Measurements from ENCODE around the gene TUBA4B. TPM values are rescaled to one million over a fixed set of nuclear protein-coding genes. Genes with fewer than 3 reads are reported as not detected.
A peak's percentile ranks its signal among the peaks of the same experiment; 100 is the strongest.

The TUBA4B gene
- polyA plus RNA-seq, 2 donors = 0.02 TPM; not detected in 1

DNA sequence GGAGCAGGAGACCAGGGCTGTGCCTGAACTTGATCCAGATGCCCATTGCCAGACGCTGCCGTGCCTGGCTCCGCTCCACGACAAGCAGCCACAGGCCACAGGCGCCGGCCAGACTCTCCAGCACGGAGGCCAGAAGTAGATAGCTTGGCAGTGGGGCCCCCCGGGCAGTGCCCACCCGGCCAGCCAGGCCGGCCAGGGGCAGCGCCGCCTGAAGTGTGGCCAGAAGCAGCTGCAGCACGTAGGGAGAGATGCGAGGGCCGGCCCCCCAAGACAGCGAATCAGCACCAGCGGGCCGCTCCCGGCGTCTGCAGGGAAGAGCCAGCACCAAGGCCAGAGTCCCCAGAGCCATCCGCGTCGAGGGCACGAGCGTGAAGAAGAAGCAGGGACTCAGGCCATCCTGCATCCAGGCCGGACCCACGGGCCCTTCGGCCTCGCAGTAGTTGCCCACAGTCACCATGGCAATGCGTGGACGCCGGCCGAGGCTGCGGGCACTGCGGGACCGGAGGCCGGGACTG is 34.8 kb upstream of the TUBA4B start:
- WGBS, 2 donors = 0 to 1% methylated on average over 36 to 37 of the region's 37 CpGs
- H3K4me1 ChIP-seq (ENCODE audit: control insufficient read depth in 2 of 2, insufficient read depth in 2 of 2, low read length in 1 of 2) = peaks cover 0 to 11% of the 10 kb centered on the region in 2 donors
- H3K27me3 ChIP-seq (ENCODE audit: control insufficient read depth in 1 of 2, insufficient read depth in 2 of 2, low read length in 2 of 2) = no peaks in the 10 kb centered on the region
- no peaks in the 10 kb centered on the region for H3K9me3 ChIP-seq (ENCODE audit: control insufficient read depth in 2 of 2, insufficient read depth in 1 of 2, low read depth in 1 of 2, low read length in 1 of 2)
- peak overlapping the region; percentile 96 to 97 for H3K27ac ChIP-seq (ENCODE audit: low read depth in 2 of 2, low read length in 1 of 2)
- peak overlapping the region; percentile 43 to 47 for H3K4me3 ChIP-seq (ENCODE audit: low read depth in 1 of 2, low read length in 2 of 2)
- peaks cover 14 to 51% of the 10 kb centered on the region in 2 donors for H3K36me3 ChIP-seq (ENCODE audit: control insufficient read depth in 2 of 2, insufficient read depth in 2 of 2, low read length in 1 of 2)

DNA sequence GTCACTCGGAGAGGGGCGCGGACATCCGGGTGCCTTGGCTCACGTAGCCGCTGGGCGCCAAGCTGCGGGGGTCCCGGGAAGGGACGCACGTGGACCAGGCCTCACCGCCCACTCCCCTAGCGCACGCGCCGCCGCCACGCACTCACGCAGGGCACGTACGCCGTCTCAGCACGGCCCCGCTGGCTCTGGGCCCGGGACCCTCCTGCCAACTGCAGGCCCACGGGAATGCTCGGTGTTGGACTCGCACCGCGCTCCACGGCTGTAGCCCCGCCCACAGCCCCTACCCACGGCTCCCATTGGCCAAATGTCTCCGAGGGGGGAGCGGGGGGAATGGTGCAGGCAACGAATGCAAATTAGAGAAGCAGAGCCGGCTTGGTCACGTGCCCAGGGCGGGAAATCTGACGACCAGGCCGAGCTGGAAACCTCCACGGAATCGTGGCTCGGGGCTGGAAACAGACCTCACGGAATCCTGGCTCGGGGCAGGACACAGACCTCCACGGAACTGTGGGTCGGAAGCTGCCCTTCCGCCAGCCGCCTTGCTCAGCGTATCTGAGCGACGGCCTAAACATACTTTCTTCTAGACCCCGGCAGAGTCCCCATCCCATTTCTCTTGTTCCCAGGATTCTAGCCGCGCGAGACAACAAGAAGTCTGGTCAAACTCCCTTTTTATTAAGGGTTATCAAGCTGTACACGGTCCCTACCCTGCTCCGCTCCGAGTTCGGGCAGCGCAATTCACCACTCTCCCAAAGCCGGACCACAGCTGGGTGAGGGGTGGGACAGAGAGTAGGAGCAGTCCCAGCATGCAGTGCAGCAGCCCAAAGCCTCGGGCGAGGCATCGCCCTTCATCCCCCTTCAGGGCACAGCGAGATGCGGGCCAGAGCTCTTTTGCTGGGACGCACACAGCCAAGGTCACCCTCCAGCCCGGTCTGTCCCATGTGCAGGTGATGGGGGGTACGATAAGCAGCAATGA is 34.0 kb upstream of the TUBA4B start, which contains the start of gene ABCB6:
Gene ABCB6 (minus strand): TSS at position 227 of the 970 bp plus-strand sequence. CDS start 285 bp downstream, outside the sequence.
- no peaks in the 10 kb centered on the region for H3K9me3 ChIP-seq (ENCODE audit: control insufficient read depth in 2 of 2, insufficient read depth in 1 of 2, low read depth in 1 of 2, low read length in 1 of 2)
- peak within 1 kb of the TSS; percentile 43 to 47 for H3K4me3 ChIP-seq (ENCODE audit: low read depth in 1 of 2, low read length in 2 of 2)
- peak within 1 kb of the TSS; percentile 96 to 97 for H3K27ac ChIP-seq (ENCODE audit: low read depth in 2 of 2, low read length in 1 of 2)
- peaks cover 0 to 11% of the 10 kb centered on the region in 2 donors for H3K4me1 ChIP-seq (ENCODE audit: control insufficient read depth in 2 of 2, insufficient read depth in 2 of 2, low read length in 1 of 2)
- 10 to 12% methylated on average over 61 to 71 of the region's 71 CpGs for WGBS, 2 donors
- peaks cover 18 to 53% of the 10 kb centered on the region in 2 donors for H3K36me3 ChIP-seq (ENCODE audit: control insufficient read depth in 2 of 2, insufficient read depth in 2 of 2, low read length in 1 of 2)
- no peaks in the 10 kb centered on the region for H3K27me3 ChIP-seq (ENCODE audit: control insufficient read depth in 1 of 2, insufficient read depth in 2 of 2, low read length in 2 of 2)

DNA sequence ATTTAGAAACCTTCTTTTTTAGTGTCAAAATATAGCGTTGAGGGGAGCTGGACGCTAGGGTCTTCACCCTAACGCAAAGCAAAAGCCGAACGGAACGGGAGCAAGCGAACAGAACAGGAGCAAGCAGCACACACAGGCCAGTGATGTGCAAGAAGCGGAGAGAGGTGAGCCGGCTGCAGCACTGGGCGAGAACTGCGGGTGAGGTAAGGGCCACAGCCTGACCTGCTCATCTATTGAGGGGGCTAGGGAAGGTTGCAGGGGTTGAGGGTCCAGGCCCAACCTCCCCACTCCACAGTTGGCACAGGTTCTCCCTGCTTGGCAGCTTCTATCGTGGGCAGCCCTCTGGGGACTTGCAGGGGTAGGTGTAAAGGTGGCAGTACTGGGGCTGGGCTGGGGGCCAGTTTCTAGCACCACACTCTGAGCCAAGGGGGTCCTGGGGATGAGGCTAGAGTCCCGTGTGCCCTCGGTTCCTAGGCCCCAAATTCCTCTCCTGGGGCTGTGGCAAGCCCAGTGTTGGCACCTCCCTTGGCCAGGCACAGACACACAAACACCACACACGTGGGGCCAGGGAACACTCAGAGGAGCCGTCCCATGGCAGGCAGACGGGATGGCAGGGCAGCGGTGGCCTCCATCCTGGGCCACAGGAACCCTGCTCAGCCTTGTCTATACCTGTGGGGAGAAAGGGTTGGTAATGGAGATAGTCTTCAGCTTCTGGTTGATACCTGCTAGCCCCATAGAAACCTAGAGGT is 33.1 kb upstream of the TUBA4B start:
- Histone ChIP-seq H3K27ac (ENCODE audit: low read depth in 2 of 2, low read length in 1 of 2) (peak overlapping the region; percentile 80 to 81), H3K9me3 (ENCODE audit: control insufficient read depth in 2 of 2, insufficient read depth in 1 of 2, low read depth in 1 of 2, low read length in 1 of 2) (no peaks in the 10 kb centered on the region), H3K4me3 (ENCODE audit: low read depth in 1 of 2, low read length in 2 of 2) (no peak overlapping the region), H3K4me1 (ENCODE audit: control insufficient read depth in 2 of 2, insufficient read depth in 2 of 2, low read length in 1 of 2) (peaks cover 0 to 11% of the 10 kb centered on the region in 2 donors), H3K27me3 (ENCODE audit: control insufficient read depth in 1 of 2, insufficient read depth in 2 of 2, low read length in 2 of 2) (no peaks in the 10 kb centered on the region), H3K36me3 (ENCODE audit: control insufficient read depth in 2 of 2, insufficient read depth in 2 of 2, low read length in 1 of 2) (peaks cover 26 to 59% of the 10 kb centered on the region in 2 donors)
- 89 to 90% methylated on average over 18 of the region's 18 CpGs for WGBS, 2 donors

DNA sequence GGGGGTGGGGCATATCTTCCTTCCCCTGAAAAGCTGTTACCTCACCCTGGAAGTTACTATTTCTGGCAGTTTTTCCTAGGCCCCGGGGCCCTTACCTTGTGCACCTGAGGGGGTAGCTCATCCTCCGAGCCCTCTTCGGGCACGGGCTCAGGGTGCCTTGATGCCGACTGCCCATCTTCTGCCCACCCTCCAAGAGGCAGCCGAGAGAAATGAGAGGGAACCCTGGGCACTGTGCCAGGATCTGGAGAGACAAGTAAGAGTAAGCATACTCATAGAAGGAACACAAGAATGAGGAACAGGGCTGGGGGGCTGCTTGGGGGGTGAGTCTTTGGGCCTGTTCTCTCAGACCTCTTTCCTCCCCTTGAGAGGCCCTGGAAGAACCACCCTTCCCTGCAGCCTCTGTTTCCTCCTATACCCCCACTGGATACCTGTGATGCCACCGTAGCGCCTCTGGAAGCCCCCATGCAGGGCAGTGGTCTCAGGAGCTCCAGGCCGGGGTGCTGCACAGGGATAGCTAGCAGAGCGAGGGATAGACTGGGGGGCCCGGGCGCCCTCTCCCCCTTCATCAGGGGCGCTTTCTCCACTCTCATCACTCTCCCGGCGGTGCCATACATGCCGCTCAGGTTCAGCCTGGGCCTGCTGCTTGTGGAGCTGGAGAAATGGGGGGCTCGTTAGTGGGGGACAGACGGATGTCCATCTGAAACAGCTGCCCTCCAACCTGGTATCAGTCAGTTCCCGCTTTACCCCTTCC is 32.2 kb upstream of the TUBA4B start:
- Histone ChIP-seq H3K4me1 (ENCODE audit: control insufficient read depth in 2 of 2, insufficient read depth in 2 of 2, low read length in 1 of 2) (peaks cover 0 to 11% of the 10 kb centered on the region in 2 donors), H3K36me3 (ENCODE audit: control insufficient read depth in 2 of 2, insufficient read depth in 2 of 2, low read length in 1 of 2) (peaks cover 27 to 66% of the 10 kb centered on the region in 2 donors), H3K27ac (ENCODE audit: low read depth in 2 of 2, low read length in 1 of 2) (no peak overlapping the region), H3K27me3 (ENCODE audit: control insufficient read depth in 1 of 2, insufficient read depth in 2 of 2, low read length in 2 of 2) (no peaks in the 10 kb centered on the region), H3K9me3 (ENCODE audit: control insufficient read depth in 2 of 2, insufficient read depth in 1 of 2, low read depth in 1 of 2, low read length in 1 of 2) (no peaks in the 10 kb centered on the region), H3K4me3 (ENCODE audit: low read depth in 1 of 2, low read length in 2 of 2) (no peak overlapping the region)
- 90 to 92% methylated on average over 18 to 19 of the region's 19 CpGs for WGBS, 2 donors

DNA sequence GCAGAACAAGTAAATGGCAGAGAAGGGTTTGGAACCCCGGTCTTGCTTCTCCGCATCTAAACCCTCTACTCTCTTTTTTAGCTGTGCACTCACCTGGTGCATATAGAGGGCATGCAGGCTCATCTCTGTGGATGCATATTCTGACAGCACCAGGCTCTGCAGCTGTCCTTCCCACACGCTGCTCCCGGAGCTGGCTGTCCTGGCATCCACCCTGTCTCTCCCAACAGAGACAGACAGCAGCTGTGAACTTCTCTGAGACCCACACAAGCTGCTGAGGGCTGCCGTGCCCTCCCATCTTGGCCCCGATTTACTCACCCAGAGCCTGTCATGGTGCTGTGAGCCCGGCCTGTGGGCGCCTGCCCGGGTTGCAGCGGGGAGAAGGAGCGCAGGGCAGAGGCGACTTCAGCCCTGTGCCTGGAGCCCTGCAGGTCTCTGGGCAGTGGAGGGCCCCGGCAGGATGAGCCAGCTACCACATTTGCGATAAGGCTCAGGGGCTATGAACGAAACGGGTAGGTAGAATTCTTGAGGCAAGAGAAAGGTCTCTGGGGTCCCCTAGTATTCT is 31.0 kb upstream of the TUBA4B start:
- no peaks in the 10 kb centered on the region for H3K27me3 ChIP-seq (ENCODE audit: control insufficient read depth in 1 of 2, insufficient read depth in 2 of 2, low read length in 2 of 2)
- no peaks in the 10 kb centered on the region for H3K9me3 ChIP-seq (ENCODE audit: control insufficient read depth in 2 of 2, insufficient read depth in 1 of 2, low read depth in 1 of 2, low read length in 1 of 2)
- no peak overlapping the region for H3K4me3 ChIP-seq (ENCODE audit: low read depth in 1 of 2, low read length in 2 of 2)
- peaks cover 30 to 61% of the 10 kb centered on the region in 2 donors for H3K36me3 ChIP-seq (ENCODE audit: control insufficient read depth in 2 of 2, insufficient read depth in 2 of 2, low read length in 1 of 2)
- no peak overlapping the region for H3K27ac ChIP-seq (ENCODE audit: low read depth in 2 of 2, low read length in 1 of 2)
- H3K4me1 ChIP-seq (ENCODE audit: control insufficient read depth in 2 of 2, insufficient read depth in 2 of 2, low read length in 1 of 2) = peaks cover 0 to 11% of the 10 kb centered on the region in 2 donors
- 94% methylated on average over 16 of the region's 16 CpGs for WGBS, 2 donors

DNA sequence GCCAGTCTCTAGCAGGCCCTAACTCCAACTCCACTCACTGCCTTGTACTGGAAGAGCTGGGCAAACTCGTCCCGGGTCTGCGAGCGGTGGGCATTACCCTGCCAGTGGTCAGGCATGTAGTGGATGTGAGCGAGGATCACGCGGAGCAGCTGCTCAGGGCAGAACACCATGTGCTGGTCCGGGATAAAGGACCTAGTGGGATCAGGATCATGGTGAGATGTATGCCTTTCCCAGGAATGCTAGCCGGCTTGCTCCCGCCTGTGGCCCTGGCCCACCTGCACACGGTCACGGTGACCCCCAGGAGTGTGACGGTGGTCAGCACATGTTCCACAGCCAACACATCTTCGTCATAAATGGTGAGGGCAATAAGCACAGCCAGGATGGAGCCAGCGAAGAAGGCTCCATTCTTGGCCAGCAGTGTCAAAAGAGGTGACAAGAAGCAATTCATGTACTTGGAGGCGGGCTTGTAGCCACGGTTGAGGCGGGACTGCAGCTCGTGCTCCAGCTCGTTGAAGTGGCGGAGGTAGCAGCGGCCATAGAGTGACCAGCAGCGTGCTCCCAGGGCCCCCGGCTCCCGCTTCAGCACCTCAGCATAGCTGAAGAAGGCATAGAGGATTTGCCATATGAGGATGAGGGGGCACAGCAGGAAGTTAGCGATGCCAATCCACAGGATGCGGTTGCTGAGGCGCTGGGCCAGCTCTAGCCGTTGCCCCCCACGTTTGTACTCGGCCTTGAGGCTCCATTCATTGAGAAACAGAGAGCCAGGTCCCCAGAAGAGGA is 29.0 kb upstream of the TUBA4B start:
- H3K27ac ChIP-seq (ENCODE audit: low read depth in 2 of 2, low read length in 1 of 2) = no peak overlapping the region
- no peaks in the 10 kb centered on the region for H3K9me3 ChIP-seq (ENCODE audit: control insufficient read depth in 2 of 2, insufficient read depth in 1 of 2, low read depth in 1 of 2, low read length in 1 of 2)
- H3K4me3 ChIP-seq (ENCODE audit: low read depth in 1 of 2, low read length in 2 of 2) = no peak overlapping the region
- H3K27me3 ChIP-seq (ENCODE audit: control insufficient read depth in 1 of 2, insufficient read depth in 2 of 2, low read length in 2 of 2) = no peaks in the 10 kb centered on the region
- peaks cover 9 to 17% of the 10 kb centered on the region in 2 donors for H3K4me1 ChIP-seq (ENCODE audit: control insufficient read depth in 2 of 2, insufficient read depth in 2 of 2, low read length in 1 of 2)
- 92 to 94% methylated on average over 31 of the region's 31 CpGs for whole genome bisulfite sequencing, 2 donors
- peaks cover 30 to 61% of the 10 kb centered on the region in 2 donors for H3K36me3 ChIP-seq (ENCODE audit: control insufficient read depth in 2 of 2, insufficient read depth in 2 of 2, low read length in 1 of 2)

DNA sequence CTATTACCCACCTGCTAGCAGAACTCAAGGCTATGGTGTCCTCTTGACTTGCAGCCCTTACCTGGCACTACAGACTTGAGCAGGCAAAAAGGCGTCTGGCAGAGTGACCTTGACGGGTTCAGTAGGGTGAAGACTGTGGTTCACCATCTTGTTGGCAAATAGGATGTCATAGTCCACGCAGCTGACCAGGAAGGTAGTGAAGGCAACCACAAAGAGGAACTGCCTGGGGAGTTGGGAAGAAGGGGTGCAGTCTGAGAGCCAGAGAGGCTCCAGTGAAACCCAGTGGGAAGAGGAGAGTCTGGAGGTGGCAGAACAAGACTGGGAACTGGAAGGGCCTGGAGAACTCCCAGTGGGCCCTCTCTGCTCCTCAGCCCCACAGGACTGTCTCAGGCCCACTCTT is 27.7 kb upstream of the TUBA4B start:
- peaks cover 30 to 52% of the 10 kb centered on the region in 2 donors for H3K36me3 ChIP-seq (ENCODE audit: control insufficient read depth in 2 of 2, insufficient read depth in 2 of 2, low read length in 1 of 2)
- H3K27me3 ChIP-seq (ENCODE audit: control insufficient read depth in 1 of 2, insufficient read depth in 2 of 2, low read length in 2 of 2) = no peaks in the 10 kb centered on the region
- H3K9me3 ChIP-seq (ENCODE audit: control insufficient read depth in 2 of 2, insufficient read depth in 1 of 2, low read depth in 1 of 2, low read length in 1 of 2) = no peaks in the 10 kb centered on the region
- peaks cover 9 to 10% of the 10 kb centered on the region in 2 donors for H3K4me1 ChIP-seq (ENCODE audit: control insufficient read depth in 2 of 2, insufficient read depth in 2 of 2, low read length in 1 of 2)
- H3K27ac ChIP-seq (ENCODE audit: low read depth in 2 of 2, low read length in 1 of 2) = no peak overlapping the region
- WGBS, 2 donors = 82 to 85% methylated on average over 3 of the region's 3 CpGs
- no peak overlapping the region for H3K4me3 ChIP-seq (ENCODE audit: low read depth in 1 of 2, low read length in 2 of 2)

DNA sequence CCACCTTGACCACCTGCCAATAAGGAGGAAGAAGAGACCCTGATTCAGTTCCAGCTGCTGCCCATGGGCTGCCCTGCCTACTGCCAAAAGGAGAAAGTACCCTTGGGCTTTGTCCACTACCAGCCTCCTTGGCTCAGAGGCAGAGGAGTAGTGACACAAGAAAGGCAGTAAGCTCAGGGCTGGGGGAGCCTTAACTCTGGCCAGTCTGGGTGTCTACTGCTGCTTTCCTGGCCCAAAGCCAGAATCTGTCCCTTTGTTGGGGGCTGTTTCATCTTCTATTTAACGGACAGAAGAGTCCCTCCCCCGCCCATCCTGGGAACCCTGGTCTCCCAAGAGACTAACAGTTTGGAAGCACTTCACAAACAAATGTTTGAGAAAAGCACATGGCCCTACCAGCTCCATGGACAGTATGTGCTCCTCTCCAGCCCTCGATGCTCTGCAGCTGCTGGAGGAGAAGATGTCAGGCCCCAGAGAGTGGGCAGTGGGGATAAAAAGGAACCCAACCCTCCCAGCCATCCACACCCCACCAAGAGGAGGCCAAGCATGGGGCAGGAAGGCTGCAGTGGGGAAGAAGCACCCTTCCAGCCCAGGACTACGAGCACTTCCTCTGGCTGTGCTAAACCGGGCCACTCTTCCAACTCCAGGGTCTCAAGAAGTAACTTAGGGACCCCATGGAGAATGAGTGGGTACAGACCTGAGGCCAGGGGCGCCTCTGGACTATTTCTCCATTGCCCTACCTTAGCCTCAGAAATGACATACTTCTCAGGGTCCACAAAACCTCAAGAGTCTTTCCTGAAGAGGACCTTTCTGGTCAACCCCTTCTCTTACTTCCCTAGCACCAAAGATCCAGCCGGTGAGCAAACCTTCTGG is 24.8 kb upstream of the TUBA4B start:
- no peaks in the 10 kb centered on the region for H3K9me3 ChIP-seq (ENCODE audit: control insufficient read depth in 2 of 2, insufficient read depth in 1 of 2, low read depth in 1 of 2, low read length in 1 of 2)
- WGBS, 2 donors = 39% methylated on average over 7 of the region's 7 CpGs
- H3K27ac ChIP-seq (ENCODE audit: low read depth in 2 of 2, low read length in 1 of 2) = peak overlapping the region; percentile 94 to 99
- no peaks in the 10 kb centered on the region for H3K27me3 ChIP-seq (ENCODE audit: control insufficient read depth in 1 of 2, insufficient read depth in 2 of 2, low read length in 2 of 2)
- peak overlapping the region; percentile 76 to 85 for H3K4me3 ChIP-seq (ENCODE audit: low read depth in 1 of 2, low read length in 2 of 2)
- H3K36me3 ChIP-seq (ENCODE audit: control insufficient read depth in 2 of 2, insufficient read depth in 2 of 2, low read length in 1 of 2) = peaks cover 22 to 30% of the 10 kb centered on the region in 2 donors
- H3K4me1 ChIP-seq (ENCODE audit: control insufficient read depth in 2 of 2, insufficient read depth in 2 of 2, low read length in 1 of 2) = peaks cover 9 to 10% of the 10 kb centered on the region in 2 donors

Data from esophagus (tissue), 2 donors.